GM21786 (cell line): ENCODE measurements around the gene MFSD6L.
"Not testable (repeated sequence)": the region's sequence is repeated elsewhere in the genome, so short reads cannot be mapped to it uniquely, and the experiment has no call there.

Source experiments
- ATAC-seq: cut with Tn5 transposase; IDR thresholded peaks from one replicate; pipeline ENCODE4 v1.9.1; 2021; ENCODE audit not compliant: unreplicated experiment

MFSD6L gene

GRCh38 chr17:8826808-8827435 lies 27.8 kb upstream of the MFSD6L start:
- ATAC-seq, result no peak

- ATAC-seq, result no peak
Measured at GRCh38 chr17:8825802-8826201, 26.6 kb upstream of the MFSD6L start.

- no peak for ATAC-seq
Measured at GRCh38 chr17:8823279-8823678, 24.1 kb upstream of the MFSD6L start.

- ATAC-seq, result no peak
Measured at GRCh38 chr17:8822401-8823035, 23.4 kb upstream of the MFSD6L start.

GRCh38 chr17:8821446-8822105 lies 22.4 kb upstream of the MFSD6L start:
- ATAC-seq, result no peak

- ATAC-seq, result no peak
Measured at GRCh38 chr17:8820311-8821010, 21.3 kb upstream of the MFSD6L start.

- ATAC-seq, result no peak
Measured at GRCh38 chr17:8818654-8819330, 19.6 kb upstream of the MFSD6L start.

- no peak for ATAC-seq
Measured at GRCh38 chr17:8818047-8818446, 18.9 kb upstream of the MFSD6L start.

- peak; percentile 91 for ATAC-seq
Measured at GRCh38 chr17:8806926-8807550, 7.9 kb upstream of the MFSD6L start.

GRCh38 chr17:8806253-8806925 lies 7.2 kb upstream of the MFSD6L start:
- ATAC-seq, result no peak

- not testable (repeated sequence) for ATAC-seq
Measured at GRCh38 chr17:8805396-8805795, 6.2 kb upstream of the MFSD6L start.

GRCh38 chr17:8803531-8804420 lies 4.6 kb upstream of the MFSD6L start:
- ATAC-seq, result no peak

- ATAC-seq, result no peak
Measured at GRCh38 chr17:8801135-8801840, 2.1 kb upstream of the MFSD6L start.

GRCh38 chr17:8800656-8801055 lies 1.5 kb upstream of the MFSD6L start:
- ATAC-seq, result no peak

- ATAC-seq, result no peak
Measured at GRCh38 chr17:8799570-8800212, 526 bp upstream of the MFSD6L start.

GRCh38 chr17:8798176-8798845 lies 854 bp downstream of the MFSD6L start:
- ATAC-seq, result no peak

GRCh38 chr17:8797621-8798175 lies 1.5 kb downstream of the MFSD6L start:
- no peak for ATAC-seq
